ENCODE results near the gene LYRM9.

LYRM9 gene

DNA sequence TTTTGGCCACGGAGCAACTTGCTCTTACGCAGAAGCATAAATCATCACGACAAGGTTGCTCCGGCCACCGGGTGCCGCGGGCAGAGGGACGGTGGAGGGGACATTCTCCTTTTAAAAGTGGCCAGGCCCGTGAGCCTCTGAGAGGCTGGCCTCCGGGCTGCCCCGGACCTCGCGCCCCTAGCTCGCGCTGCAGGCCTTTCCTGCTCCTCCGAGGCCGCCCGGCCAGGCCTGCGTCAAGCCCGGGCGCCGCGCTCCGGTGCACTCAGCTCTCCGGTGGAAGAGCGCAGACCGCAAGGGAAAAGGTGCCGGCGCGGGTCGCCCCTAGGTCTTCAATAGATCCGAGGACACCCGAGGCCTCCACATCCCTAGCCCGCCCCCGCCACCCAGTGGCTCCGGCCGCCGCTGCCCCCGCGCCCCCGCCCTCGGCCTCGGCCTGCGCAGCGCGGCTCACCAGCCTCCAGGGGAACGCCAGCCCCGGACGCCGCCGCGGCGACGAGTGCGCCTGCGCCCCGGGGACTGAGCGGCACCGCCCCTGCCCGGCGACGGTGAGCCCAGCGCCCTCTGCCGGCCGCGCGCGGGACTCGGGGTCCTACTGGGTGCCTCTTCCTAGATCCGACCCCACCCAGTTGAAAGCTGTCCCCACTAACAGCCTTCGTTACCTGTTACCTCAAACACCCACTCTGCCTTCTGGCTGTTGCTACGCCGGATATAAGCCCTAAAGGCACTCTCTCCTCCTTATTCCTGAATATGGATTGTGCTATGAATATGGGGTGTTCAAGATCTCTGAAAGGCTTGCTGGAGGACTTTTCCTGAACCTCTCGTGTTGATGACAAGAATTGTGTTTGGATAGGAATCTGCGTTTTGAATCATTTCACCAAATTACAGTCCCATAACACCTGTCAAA is at the start of gene LYRM9:
LYRM9 (minus strand) TSS at position 500 of the 904 bp plus-strand sequence. CDS start 10,671 bp downstream, outside the sequence.
- H3K27me3 Mint-ChIP-seq = peaks cover 24% of the 10 kb centered on the region
- H3K36me3 Mint-ChIP-seq (ENCODE audit: low read depth) = no peaks in the 10 kb centered on the region
- peak within 1 kb of the TSS; percentile 76 for H3K4me3 Mint-ChIP-seq
- peaks cover 24% of the 10 kb centered on the region for H3K4me1 Mint-ChIP-seq (ENCODE audit: low read depth)
- DNase-seq = peak; percentile 97
- H3K9me3 Mint-ChIP-seq = no peaks in the 10 kb centered on the region
- peak within 1 kb of the TSS; percentile 38 for H3K27ac Mint-ChIP-seq

GRCh38 chr17:27940503-27941428 is 47.6 kb upstream of the LYRM9 start:
- Mint-ChIP-seq H3K27ac (no peak overlapping the region), H3K4me3 (no peak overlapping the region), H3K9me3 (no peaks in the 10 kb centered on the region)

GRCh38 chr17:27939474-27940465 is 46.6 kb upstream of the LYRM9 start:
- no peak for DNase-seq
- Mint-ChIP-seq H3K27ac (no peak overlapping the region), H3K4me1 (ENCODE audit: low read depth) (no peaks in the 10 kb centered on the region), H3K9me3 (no peaks in the 10 kb centered on the region), H3K4me3 (no peak overlapping the region), H3K36me3 (ENCODE audit: low read depth) (no peaks in the 10 kb centered on the region), H3K27me3 (peaks cover 8% of the 10 kb centered on the region)

More at GRCh38 chr17:27940503-27941428, 47.6 kb upstream of the LYRM9 start:
- Mint-ChIP-seq H3K4me1 (ENCODE audit: low read depth) (no peaks in the 10 kb centered on the region), H3K36me3 (ENCODE audit: low read depth) (no peaks in the 10 kb centered on the region), H3K27me3 (peaks cover 8% of the 10 kb centered on the region)
- DNase-seq = no peak

DNA sequence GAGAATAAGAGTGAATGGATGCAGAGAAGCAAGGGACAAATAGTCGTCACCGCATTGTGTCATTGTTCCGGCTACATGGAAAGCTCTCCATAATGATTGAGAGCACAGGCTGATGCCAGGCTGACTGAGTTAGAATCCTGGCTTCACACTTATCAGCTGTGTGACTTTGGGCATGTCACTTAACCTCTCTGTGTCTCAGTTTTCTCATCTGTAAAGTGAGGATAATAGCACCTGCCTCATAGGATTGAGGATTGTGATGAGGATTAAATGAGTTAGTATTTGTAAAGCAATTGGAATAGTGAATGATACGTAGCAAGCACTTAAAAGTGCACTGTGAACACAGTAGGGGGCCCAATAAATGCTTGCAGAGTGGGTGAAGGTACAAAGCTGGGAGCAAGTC is 45.7 kb upstream of the LYRM9 start:
- Mint-ChIP-seq H3K4me1 (ENCODE audit: low read depth) (no peaks in the 10 kb centered on the region), H3K27ac (no peak overlapping the region), H3K36me3 (ENCODE audit: low read depth) (no peaks in the 10 kb centered on the region), H3K4me3 (no peak overlapping the region), H3K27me3 (peaks cover 10% of the 10 kb centered on the region), H3K9me3 (no peaks in the 10 kb centered on the region)
- DNase-seq = no peak

GRCh38 chr17:27938241-27938640 is 45.1 kb upstream of the LYRM9 start:
- H3K4me1 Mint-ChIP-seq (ENCODE audit: low read depth) = no peaks in the 10 kb centered on the region
- H3K27me3 Mint-ChIP-seq = peaks cover 13% of the 10 kb centered on the region
- H3K4me3 Mint-ChIP-seq = no peak overlapping the region
- H3K36me3 Mint-ChIP-seq (ENCODE audit: low read depth) = no peaks in the 10 kb centered on the region
- no peak overlapping the region for H3K27ac Mint-ChIP-seq
- no peak for DNase-seq
- peaks cover 2% of the 10 kb centered on the region for H3K9me3 Mint-ChIP-seq

DNA sequence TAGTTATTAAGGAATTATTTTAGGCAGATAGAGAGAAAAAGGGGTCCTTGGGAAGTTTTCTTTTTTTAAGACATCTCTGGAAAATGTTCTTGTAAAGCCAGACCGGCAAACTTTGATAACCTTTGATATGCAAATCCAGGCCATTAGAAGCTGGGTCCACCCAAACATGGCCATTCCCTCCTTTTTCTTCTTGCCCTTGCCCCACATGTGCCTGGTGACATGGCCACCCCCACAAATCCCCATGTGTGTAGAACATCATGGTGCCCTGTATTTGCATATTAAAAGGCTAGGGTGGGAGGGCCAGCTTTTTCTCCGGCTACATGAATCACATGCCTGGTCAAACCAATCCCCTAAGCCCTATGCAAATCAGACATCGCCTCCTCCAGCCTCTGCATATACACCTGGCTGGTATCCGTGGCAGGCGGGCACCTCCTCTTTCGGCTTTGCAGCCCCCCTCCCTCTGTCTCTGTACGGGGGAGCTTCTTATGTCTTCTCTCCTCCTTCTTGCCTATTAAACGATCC is 43.9 kb upstream of the LYRM9 start:
- no peak overlapping the region for H3K27ac Mint-ChIP-seq
- H3K27me3 Mint-ChIP-seq = peaks cover 13% of the 10 kb centered on the region
- H3K4me3 Mint-ChIP-seq = no peak overlapping the region
- DNase-seq = no peak
- no peaks in the 10 kb centered on the region for H3K4me1 Mint-ChIP-seq (ENCODE audit: low read depth)
- no peaks in the 10 kb centered on the region for H3K36me3 Mint-ChIP-seq (ENCODE audit: low read depth)
- H3K9me3 Mint-ChIP-seq = peaks cover 2% of the 10 kb centered on the region

DNA sequence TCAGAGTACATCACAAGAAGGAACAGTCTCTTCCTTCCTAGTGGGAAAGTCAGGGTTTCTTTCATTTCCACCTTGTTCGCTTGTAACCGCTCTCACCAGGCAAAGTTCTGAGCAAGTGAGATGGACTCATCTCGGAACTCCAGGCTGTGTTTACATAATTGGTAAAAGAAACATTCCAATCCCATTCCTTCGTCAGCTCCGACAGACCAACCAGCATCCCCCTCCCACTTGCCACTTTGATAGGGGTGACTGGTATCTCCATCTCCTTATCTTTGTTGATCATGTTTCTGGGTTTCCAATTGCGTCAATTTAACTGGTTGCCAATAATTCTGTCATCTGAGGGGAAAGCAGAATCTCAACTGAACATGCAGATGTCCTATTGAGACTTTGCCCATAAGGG is 36.8 kb upstream of the LYRM9 start:
- H3K27ac Mint-ChIP-seq = no peak overlapping the region
- H3K4me1 Mint-ChIP-seq (ENCODE audit: low read depth) = no peaks in the 10 kb centered on the region
- H3K36me3 Mint-ChIP-seq (ENCODE audit: low read depth) = no peaks in the 10 kb centered on the region
- H3K27me3 Mint-ChIP-seq = peaks cover 9% of the 10 kb centered on the region
- H3K9me3 Mint-ChIP-seq = peaks cover 2% of the 10 kb centered on the region
- H3K4me3 Mint-ChIP-seq = no peak overlapping the region
- DNase-seq = no peak

DNA sequence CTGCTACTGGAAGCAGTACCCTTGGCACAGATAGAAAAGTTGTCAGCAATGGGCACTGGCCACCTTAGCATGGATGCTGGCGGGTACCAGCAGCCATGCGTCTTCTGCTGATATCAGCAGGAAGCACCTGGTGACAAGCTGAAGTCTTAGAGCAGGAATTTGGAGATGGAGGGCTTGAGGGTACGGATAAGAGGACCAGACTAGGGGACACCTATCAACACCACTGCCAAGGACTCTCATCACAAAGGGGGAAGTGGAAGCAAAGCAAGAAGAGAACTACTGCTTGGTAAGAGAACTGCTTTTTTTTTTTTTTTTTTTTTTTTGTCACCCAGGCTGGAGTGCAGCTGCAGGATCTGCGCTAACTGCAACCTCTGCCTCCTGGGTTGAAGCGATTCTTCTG is 35.4 kb upstream of the LYRM9 start:
- no peak overlapping the region for H3K27ac Mint-ChIP-seq
- peaks cover 2% of the 10 kb centered on the region for H3K9me3 Mint-ChIP-seq
- no peak overlapping the region for H3K4me3 Mint-ChIP-seq
- peaks cover 4% of the 10 kb centered on the region for H3K27me3 Mint-ChIP-seq
- no peak for DNase-seq
- H3K36me3 Mint-ChIP-seq (ENCODE audit: low read depth) = no peaks in the 10 kb centered on the region
- no peaks in the 10 kb centered on the region for H3K4me1 Mint-ChIP-seq (ENCODE audit: low read depth)

- Mint-ChIP-seq H3K36me3 (ENCODE audit: low read depth) (no peaks in the 10 kb centered on the region), H3K27me3 (peaks cover 4% of the 10 kb centered on the region), H3K4me3 (no peak overlapping the region), H3K4me1 (ENCODE audit: low read depth) (no peaks in the 10 kb centered on the region), H3K27ac (no peak overlapping the region), H3K9me3 (no peaks in the 10 kb centered on the region)
- DNase-seq = no peak
Observed at GRCh38 chr17:27927781-27928180, 34.6 kb upstream of the LYRM9 start.

GRCh38 chr17:27921599-27921998 is 28.4 kb upstream of the LYRM9 start:
- no peak overlapping the region for H3K4me3 Mint-ChIP-seq
- DNase-seq = no peak
- H3K4me1 Mint-ChIP-seq (ENCODE audit: low read depth) = no peaks in the 10 kb centered on the region
- no peaks in the 10 kb centered on the region for H3K9me3 Mint-ChIP-seq
- H3K27me3 Mint-ChIP-seq = no peaks in the 10 kb centered on the region
- H3K27ac Mint-ChIP-seq = no peak overlapping the region
- no peaks in the 10 kb centered on the region for H3K36me3 Mint-ChIP-seq (ENCODE audit: low read depth)

- H3K4me1 Mint-ChIP-seq (ENCODE audit: low read depth) = no peaks in the 10 kb centered on the region
- H3K36me3 Mint-ChIP-seq (ENCODE audit: low read depth) = no peaks in the 10 kb centered on the region
- no peaks in the 10 kb centered on the region for H3K27me3 Mint-ChIP-seq
- no peaks in the 10 kb centered on the region for H3K9me3 Mint-ChIP-seq
- DNase-seq = no peak
- no peak overlapping the region for H3K27ac Mint-ChIP-seq
- no peak overlapping the region for H3K4me3 Mint-ChIP-seq
Observed at GRCh38 chr17:27921077-27921476, 27.9 kb upstream of the LYRM9 start.

DNA sequence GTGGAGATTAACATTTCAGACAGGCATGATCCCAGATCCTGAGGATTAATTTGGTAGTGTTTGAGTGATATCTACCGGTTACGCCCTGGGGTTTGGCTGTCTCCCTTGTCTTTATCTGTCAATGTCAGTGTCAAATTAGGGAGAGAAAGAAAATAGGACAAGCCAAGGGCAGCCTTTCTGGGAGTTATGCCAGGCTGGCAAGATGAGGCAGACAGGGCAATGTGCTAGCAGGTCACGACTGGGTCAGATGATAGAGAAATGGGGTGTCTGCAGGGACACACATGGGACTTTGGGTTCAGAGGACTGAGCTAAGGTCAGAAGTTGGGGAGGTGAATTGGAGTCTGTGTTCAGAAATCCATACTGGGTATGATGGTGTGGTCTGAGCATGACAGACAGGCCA is 27.4 kb upstream of the LYRM9 start:
- Mint-ChIP-seq H3K27ac (no peak overlapping the region), H3K27me3 (peaks cover 2% of the 10 kb centered on the region), H3K9me3 (no peaks in the 10 kb centered on the region), H3K4me3 (no peak overlapping the region), H3K4me1 (ENCODE audit: low read depth) (no peaks in the 10 kb centered on the region), H3K36me3 (ENCODE audit: low read depth) (no peaks in the 10 kb centered on the region)
- no peak for DNase-seq

- peaks cover 3% of the 10 kb centered on the region for H3K27me3 Mint-ChIP-seq
- no peaks in the 10 kb centered on the region for H3K9me3 Mint-ChIP-seq
- DNase-seq = no peak
- no peak overlapping the region for H3K4me3 Mint-ChIP-seq
- no peak overlapping the region for H3K27ac Mint-ChIP-seq
- no peaks in the 10 kb centered on the region for H3K4me1 Mint-ChIP-seq (ENCODE audit: low read depth)
- no peaks in the 10 kb centered on the region for H3K36me3 Mint-ChIP-seq (ENCODE audit: low read depth)
Observed at GRCh38 chr17:27919079-27919478, 25.9 kb upstream of the LYRM9 start.

DNA sequence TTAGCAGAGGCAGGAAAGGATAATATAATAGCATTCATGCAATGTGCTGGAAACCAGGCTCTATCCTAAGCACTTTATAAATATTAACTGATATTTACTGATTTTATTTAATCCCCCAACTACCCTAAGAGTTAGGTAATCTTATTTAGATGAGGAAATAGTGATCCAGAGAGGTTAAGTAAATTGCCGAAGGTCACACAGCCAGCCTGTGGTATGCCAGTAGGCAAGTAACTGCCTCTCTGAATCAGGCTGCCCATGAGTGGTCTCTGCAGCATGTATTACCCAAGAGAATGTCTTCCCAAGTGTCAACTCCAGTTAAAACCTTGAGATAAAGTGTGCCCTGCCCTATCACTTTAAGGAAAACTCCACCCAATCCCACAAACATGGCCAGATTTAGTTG is 25.3 kb upstream of the LYRM9 start:
- no peaks in the 10 kb centered on the region for H3K4me1 Mint-ChIP-seq (ENCODE audit: low read depth)
- H3K27ac Mint-ChIP-seq = no peak overlapping the region
- H3K27me3 Mint-ChIP-seq = peaks cover 3% of the 10 kb centered on the region
- no peaks in the 10 kb centered on the region for H3K36me3 Mint-ChIP-seq (ENCODE audit: low read depth)
- H3K9me3 Mint-ChIP-seq = no peaks in the 10 kb centered on the region
- H3K4me3 Mint-ChIP-seq = no peak overlapping the region
- no peak for DNase-seq

Measured in activated T-cell treated with anti-CD3 and anti-CD28 coated beads, Interleukin-2, amount 50 U/mL, for 24 hours (primary cell).